HG02870 (cell line): Measurements from ENCODE around the gene RUNX1.

Experiments
- ATAC-seq: cut with Tn5 transposase; IDR thresholded peaks from one replicate; pipeline ENCODE4 v1.9.1; 2021; ENCODE audit warnings: mild to moderate bottlenecking, moderate library complexity; ENCODE audit not compliant: unreplicated experiment

Gene RUNX1

DNA sequence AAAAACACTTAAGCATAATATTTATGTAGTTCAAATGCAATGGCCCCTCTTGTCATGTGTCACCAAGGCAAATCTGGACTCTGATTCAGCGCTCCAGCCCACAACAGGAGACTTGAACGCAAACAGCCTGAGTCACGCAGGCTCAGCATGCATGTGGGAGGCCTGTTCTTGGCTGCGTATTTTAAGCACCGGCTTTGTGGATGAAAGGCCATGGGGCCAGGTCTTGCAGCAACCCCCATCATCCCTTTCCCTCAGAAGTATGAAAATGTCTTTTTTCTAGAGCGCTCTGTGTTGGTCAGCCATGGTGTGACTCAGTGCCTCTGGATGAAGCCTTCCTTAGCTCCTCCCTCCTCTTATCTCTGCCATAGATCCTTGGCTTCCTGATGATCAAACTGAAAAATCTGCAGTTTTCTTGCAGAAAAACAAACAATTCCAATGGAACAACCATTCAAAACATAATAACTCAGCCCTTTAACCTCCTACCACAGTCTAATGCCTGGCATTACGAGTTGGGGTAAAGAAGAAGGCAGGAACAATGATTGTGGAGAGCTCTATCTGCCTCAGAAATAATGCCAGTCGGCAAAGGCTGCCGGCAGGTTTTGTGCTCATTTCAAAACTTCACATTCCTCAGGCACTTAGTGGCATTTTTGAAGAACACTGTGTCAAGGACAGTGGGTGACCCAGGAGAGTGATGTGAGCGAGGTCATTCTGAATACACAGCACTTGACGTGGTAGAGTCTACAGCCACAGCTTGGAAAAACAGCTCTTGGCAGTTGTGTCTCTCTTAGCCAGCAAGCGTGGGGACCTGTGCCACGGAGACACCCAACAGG, 212.8 kb downstream of the RUNX1 start:
- no peak for ATAC-seq

DNA sequence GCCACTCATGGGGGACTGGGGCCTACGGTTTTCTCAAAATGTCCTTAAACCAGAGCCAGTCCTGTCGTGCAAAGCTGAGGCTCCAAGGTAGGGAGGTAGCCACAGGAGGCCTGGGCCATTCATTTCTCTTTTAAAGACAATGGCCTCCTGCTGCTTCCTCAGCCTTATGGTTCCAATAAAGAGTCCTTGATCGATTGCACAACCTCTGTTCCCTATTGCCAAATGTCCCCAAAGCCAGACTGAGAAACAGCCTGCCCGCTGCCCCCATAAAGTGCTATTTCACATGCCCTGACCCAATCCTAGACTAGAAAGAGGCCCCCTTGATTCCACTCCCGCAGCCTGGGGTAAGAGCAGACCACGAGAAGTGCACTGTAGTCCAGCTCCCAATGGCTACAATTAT, 213.6 kb downstream of the RUNX1 start:
- ATAC-seq, result no peak

- no peak for ATAC-seq
Measured at GRCh38 chr21:34834852-34835501, 214.1 kb downstream of the RUNX1 start.

DNA sequence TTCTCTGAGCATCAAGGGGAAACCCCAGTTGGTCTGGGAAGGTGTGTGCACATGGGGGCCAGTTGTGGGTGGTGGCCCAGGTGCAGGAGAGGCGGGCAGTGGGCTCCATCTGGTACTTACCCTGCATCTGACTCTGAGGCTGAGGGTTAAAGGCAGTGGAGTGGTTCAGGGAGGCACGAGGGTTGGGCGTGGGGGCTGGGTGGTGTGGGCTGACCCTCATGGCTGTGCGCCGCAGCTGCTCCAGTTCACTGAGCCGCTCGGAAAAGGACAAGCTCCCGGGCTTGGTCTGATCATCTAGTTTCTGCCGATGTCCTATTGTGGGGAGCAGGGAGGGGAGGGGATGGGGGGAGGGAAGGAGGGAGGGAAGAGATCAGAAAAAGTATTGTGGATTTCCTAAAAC, 214.8 kb downstream of the RUNX1 start:
- no peak for ATAC-seq

DNA sequence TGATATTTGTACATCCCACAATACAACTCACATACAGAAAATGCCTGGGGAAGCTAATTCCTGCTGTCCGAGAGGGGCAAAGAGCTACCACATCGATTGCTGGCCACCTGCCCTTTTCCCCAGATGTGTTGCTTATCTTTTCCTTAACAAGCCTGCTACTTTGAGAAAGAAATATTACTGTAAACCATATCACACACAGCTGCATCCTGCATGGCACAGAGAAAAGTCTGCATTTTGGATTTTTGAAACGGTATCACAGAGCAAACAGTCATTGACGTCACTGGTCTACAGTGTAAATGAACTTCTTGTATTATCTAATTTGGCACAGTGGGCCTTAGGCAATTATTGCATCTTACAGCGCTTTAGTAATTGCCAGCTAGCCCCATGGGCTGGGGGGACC, 215.6 kb downstream of the RUNX1 start:
- ATAC-seq, result no peak

DNA sequence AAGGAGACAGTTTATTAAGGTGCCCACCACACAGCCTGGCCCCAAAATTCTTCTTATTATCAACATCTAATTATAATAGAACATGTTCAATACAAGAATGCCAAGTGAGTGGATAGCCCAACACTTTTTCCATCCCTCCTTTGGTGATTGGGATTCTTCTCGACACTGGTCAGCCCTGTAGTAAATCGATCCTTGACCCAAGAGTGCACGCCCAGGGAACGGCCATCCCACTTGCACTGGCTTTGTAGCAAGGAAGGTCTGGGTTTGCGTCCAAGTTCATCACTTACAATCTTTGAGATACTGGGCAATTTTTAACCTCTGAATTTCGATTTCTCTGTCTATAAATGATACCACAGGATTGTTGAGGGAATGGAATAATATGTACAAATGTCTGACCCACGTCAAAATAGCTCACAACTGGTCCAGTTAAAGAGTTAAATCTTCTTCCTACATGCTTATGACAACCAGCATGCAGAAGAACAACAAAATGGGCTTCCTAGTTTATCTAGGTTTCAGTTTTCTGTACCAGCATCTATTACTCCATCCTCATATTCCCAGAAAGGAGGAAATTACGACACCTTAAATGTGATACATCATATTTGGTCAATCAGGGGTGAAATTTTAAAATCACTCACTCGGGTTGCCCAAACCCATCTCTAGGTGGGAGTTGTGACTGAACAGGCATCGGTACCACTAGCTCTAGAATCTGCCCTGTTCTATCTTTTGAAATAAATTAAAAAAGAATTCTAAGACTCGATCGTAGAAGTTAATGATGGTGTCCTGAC, 218.5 kb downstream of the RUNX1 start:
- ATAC-seq, result no peak

GRCh38 chr21:34827445-34828235, 221.5 kb downstream of the RUNX1 start:
- ATAC-seq, result no peak

DNA sequence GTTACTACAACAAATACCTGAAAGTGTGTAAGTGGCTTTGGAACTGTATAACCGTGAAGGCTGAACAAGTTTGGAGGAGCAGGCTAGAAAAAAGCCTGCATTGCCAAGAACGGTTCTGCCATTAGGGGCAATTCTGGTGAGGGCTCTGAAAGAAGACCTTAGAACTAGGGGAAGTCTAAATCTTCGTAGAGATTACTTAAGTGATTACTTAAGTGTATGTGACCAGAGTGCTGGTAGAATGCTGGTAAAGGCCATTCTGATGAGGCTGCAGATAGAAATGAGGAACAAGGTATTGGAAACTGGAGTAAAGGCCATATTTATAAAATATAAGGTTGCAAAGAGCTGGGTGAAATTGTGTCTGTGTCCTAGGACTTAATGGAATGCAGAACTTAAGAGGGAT, 222.3 kb downstream of the RUNX1 start:
- no peak for ATAC-seq

- ATAC-seq, result no peak
Measured at GRCh38 chr21:34825948-34826548, 223.1 kb downstream of the RUNX1 start.

DNA sequence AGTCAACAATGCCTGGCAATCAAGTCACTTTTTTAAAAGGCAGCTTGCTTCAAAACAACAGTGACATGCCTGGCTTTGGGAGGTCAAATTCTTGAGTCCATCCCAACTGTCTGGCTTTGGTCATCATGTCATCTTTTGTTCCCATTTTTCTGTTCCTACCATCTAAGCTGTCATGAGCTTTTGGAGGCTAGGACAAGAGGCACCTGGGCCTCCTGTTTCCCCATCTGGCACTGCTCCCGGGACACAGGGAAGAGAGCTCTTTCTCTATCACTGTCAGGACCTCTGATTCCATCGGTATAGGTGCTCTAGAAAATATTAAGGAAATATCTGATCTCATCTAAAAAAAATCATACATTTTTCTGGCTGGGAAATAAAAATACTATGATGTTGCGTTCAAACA, 224.0 kb downstream of the RUNX1 start:
- ATAC-seq, result no peak

DNA sequence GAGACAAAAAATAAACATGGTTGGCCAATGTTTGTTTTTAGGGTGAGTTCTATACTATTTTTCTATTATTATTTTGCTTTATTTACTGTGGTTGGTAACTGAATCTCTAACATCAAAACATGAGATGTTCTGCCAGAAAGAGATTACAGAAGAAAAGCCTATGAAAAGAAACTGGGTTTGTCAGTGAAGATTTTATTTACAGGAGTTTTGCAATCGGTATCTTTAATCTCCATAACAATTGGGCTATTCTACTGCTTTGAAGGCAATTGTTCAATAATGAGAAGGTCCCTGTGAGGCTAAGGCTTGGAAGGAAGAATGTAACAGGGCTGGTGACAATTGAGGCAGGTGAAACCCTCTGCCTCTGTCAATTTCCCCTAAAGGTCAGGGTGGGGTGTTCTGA, 224.8 kb downstream of the RUNX1 start:
- no peak for ATAC-seq

DNA sequence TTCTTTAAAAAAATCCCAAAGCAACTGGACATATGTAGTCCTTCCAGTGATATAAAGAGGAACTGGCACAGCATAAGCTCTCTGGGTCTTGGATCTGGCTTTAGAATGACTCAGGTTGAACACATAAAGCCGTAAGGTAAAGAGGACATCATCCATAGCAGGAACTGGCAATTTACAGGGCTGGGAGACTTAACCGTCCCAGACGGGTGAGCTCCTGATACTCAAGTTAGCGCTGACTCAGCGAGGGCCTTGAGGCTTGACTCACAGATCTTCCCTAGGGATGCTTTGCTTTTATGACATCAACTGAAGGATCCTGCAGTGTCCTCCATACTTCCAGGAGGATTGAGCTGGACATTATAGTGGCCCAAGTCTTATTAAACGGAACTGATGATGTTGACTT, 226.2 kb downstream of the RUNX1 start:
- ATAC-seq, result no peak

DNA sequence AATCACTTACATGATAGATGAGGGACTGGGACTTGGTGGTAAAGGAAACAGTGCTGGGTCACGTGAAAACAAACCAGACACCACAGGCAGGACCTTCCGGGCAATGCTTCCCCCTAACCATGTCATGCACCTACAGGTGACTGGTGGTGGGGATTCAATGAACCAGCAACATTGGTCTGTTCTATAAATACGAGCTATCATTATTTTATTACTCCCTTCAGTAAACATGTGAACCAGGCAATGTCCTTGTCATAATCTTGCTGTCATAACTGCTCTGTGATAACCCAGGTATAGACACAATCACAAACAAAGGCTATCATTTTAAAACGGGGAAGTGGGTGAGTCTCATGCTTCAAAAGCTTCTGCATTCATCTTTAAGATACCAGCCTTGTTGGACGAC, 226.9 kb downstream of the RUNX1 start:
- ATAC-seq, result no peak

DNA sequence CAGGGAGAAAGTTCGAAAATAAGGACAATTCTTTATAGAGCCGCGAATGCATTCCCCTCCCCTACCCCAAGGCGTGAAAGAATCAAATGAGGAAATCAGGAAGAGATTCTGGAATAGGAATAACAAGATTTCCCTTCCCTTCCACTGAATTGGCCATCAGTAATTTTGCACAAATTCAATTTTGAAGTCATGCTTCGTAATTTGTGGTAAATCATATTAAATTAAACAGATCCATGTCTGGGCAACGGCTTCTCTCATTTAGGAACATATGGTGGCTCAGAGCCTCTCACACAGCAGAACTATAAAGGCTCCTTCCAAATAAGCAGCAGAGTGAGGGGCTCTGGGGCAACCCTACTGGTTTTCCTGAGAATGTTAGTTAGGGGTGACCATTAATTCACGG, 227.4 kb downstream of the RUNX1 start:
- ATAC-seq, result no peak

DNA sequence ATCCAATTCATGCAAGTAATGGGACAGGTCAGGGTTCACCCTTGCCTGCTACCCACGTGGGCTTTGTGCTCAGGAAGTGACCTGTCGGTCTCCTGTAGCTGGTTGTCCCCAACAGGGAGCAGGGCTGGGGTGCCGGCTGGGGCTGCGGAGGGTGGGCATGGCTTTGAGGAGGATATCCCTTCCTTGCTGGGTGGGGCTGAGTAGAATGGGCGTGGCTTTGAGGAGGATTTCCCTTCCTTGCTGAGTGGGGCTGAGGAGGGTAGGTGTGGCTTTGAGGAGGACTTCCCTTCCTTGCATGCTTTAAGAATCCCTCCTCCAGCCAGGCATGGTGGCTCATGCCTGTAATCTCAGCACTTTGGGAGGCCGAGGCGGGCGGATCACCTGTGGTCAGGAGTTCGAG, 229.1 kb downstream of the RUNX1 start:
- no peak for ATAC-seq

DNA sequence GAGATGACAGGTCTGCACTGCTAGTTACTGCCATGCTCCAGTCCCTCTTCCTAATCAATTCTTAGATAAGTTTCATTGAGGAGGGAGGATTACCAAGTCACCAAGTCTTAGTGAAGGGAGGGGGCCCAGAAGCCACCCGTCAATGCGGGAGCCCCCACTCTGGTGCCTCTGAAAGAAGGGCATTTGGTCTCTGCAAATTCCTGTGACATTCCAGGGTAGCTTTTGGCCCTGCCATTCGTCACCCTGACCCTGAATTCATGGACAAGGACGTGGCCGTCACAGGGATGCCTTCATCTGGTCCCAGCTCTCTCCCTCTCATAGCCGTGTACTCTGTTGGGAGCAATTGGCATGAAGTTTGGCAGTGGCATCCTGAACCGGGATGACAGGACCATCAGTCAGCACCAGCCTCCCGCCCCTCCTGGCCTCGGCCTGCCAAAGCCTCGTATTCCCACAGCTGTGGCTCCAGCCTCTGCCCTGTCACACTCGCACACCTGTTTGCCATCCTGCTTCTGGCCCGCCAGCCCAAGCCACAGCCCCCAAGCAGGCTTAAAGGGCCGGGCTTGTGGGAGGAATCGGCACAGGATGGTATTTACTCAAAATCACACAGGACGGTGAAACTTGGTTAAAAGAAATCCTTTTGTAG, 229.6 kb downstream of the RUNX1 start:
- no peak for ATAC-seq

DNA sequence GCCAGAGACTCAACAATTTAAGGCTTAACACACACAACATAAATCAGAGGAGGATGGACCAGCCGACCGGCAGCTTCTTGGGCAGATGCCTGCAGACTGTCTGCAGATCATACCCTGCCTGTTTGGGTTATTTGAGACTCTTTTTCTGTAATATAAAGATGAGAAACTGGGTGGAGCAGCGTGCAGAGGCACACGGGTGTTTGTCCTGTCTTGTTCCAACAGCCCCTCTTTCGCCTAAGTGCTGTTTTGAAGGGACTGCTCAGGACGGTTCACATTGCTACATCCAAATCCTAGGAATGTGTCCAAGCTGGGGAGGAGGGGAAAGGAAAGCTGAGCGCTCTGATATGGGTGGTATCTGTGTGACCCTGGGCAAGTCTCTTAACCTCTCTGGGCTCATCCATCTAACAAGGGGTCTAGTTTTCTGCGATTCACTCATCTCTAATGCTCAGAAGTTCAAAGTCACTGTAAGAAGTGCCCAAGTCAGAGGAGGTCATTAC, 230.4 kb downstream of the RUNX1 start:
- no peak for ATAC-seq

- ATAC-seq, result no peak
Measured at GRCh38 chr21:34817821-34818661, 231.1 kb downstream of the RUNX1 start.
